ENCODE measurements around the gene CBFA2T2.
"Not testable (repeated sequence)": the region's sequence is repeated elsewhere in the genome, so short reads cannot be mapped to it uniquely, and the experiment has no call there.

CBFA2T2 gene

DNA sequence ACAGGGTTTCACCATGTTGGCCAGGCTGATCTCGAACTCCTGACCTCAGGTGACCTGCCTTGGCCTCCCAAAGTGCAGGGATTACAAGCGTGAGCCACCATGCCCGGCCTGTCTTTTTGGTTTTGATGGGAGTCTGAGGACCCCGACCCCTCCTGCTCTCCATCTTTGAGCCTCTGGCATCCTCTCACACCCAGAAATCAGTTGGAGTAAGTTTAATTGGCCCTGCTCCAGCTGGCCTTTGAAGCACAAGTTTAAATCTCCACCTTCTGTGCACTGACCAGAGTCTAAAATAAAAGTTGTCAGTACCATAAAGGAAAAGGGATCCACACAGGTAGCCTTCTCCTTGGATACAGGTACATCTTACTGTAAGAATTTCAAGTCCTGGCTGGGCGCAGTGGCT is 156.3 kb downstream of the CBFA2T2 start:
- H3K4me3 ChIP-seq (ENCODE audit: extremely low read depth, insufficient read depth, low read length, poor library complexity, severe bottlenecking) = no peak overlapping the region
- 88 to 100% methylated on average over 1 to 5 of the region's 5 CpGs for WGBS, 2 experiments (ENCODE audit: insufficient coverage in 2 of 2)
- H3K27ac ChIP-seq (ENCODE audit: low read depth, low read length, severe bottlenecking) = no peak overlapping the region
- no peaks in the 10 kb centered on the region for H3K9me3 ChIP-seq (ENCODE audit: control insufficient read depth, low read length)
- H3K36me3 ChIP-seq (ENCODE audit: control insufficient read depth, insufficient read depth, low read length) = peaks cover 29% of the 10 kb centered on the region
- no peaks in the 10 kb centered on the region for H3K4me1 ChIP-seq (ENCODE audit: control insufficient read depth, insufficient read depth, low read length, poor library complexity, severe bottlenecking)

DNA sequence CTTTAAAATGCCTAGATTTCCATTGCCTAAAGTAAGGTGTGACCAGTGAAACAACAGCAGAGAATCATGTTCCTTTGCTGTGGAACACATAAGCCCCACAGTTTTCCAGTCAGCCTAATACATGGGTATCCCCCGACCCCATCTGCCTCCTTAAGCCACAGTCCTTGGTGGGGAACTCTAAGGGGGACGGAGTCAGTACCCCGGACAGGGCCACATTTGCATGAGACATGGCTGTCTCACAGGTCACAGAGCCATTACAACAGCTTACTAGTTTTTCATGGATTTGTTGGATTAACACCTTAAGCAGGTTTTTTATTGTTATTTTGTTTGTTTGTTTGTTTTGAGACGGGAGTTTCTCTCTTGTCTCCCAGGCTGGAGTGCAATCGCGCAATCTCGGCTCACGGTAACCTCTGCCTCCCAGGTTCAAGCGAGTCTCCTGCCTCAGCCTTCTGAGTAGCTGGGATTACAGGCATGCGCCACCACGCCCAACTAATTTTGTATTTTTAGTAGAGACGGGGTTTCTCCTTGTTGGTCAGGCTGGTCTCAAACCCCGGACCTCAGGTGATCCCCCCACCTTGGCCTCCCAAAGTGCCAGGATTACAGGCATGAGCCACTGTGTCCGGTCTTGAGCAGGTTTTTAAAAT is 157.2 kb downstream of the CBFA2T2 start:
- H3K4me3 ChIP-seq (ENCODE audit: extremely low read depth, insufficient read depth, low read length, poor library complexity, severe bottlenecking); H3K9me3 ChIP-seq (ENCODE audit: control insufficient read depth, low read length); H3K4me1 ChIP-seq (ENCODE audit: control insufficient read depth, insufficient read depth, low read length, poor library complexity, severe bottlenecking); H3K27ac ChIP-seq (ENCODE audit: low read depth, low read length, severe bottlenecking): not testable (repeated sequence)
- WGBS, 2 experiments (ENCODE audit: insufficient coverage in 2 of 2) = 83 to 85% methylated on average over 9 to 14 of the region's 14 CpGs
- H3K36me3 ChIP-seq (ENCODE audit: control insufficient read depth, insufficient read depth, low read length) = peaks cover 24% of the 10 kb centered on the region

DNA sequence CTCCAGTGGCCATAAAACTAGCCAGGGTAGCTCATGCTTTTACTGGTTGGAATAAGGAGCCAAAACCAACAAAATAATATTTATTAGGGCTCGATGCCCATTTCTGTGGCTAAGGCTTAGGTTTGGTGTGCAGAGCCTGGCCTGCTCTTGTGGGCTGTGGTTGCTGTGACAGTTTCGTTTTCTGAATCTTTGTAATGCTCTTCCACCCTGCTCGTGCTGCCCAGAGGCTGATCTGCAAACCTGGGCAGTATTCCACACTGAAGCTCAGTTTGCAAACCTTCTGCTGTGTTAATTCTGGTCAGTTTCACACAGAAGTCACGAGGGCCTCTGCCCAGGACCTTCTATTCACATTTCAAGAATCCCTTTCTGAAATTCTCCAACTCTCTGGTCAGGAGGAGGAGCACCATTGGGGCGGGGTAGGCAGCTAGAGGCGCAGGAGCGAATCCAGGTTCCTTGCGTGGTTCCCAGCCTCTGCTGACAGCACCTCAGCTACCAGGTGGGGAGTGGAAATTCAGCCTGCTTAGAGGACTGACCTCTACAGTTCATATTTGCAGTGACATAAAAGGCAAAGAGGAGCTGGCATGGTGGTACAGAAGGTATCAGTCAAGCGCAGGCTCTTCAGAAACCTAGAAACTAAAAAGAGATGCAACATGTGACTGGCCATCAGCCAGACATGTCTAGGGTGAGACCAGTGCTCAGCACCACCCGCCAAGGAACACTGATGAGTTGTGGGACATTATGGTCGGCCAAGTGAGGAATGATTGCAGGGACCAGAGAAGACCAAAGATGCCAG is 157.9 kb downstream of the CBFA2T2 start:
- 96 to 97% methylated on average over 10 of the region's 11 CpGs for WGBS, 2 experiments (ENCODE audit: insufficient coverage in 2 of 2)
- H3K4me1 ChIP-seq (ENCODE audit: control insufficient read depth, insufficient read depth, low read length, poor library complexity, severe bottlenecking) = no peaks in the 10 kb centered on the region
- no peak overlapping the region for H3K4me3 ChIP-seq (ENCODE audit: extremely low read depth, insufficient read depth, low read length, poor library complexity, severe bottlenecking)
- H3K36me3 ChIP-seq (ENCODE audit: control insufficient read depth, insufficient read depth, low read length) = peaks cover 20% of the 10 kb centered on the region
- no peaks in the 10 kb centered on the region for H3K9me3 ChIP-seq (ENCODE audit: control insufficient read depth, low read length)
- no peak overlapping the region for H3K27ac ChIP-seq (ENCODE audit: low read depth, low read length, severe bottlenecking)

DNA sequence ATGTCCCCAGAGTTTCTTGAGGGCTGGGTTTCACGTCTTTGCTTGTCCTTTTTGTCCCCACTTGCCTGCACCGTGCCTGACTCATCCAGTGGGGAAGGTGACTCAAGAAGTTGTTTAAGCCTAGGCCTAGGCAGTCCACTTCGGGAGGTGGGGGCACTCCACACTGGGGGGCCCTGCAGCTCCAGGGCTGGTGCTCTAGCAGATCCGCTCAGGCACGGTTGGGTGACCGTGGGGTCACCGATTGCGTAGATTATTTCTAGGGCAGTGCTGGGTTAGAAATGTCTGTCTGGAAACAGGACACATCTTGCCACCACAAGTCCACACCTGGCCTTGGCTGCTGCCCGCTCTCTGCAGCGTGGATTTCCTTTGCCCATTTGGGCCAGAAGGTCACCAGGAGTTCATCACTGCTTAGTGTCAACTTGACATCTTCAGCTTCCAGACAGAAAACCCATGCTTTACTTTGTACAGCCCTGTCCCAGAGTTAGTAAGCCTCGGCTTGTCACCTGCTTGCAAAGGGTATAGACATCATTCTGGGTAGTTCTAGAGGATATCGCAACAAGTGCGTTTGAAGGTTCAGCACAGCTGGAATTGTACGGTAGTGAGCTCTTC is 158.6 kb downstream of the CBFA2T2 start:
- Histone ChIP-seq H3K9me3 (ENCODE audit: control insufficient read depth, low read length) (no peaks in the 10 kb centered on the region), H3K4me1 (ENCODE audit: control insufficient read depth, insufficient read depth, low read length, poor library complexity, severe bottlenecking) (no peaks in the 10 kb centered on the region), H3K27ac (ENCODE audit: low read depth, low read length, severe bottlenecking) (no peak overlapping the region), H3K4me3 (ENCODE audit: extremely low read depth, insufficient read depth, low read length, poor library complexity, severe bottlenecking) (no peak overlapping the region), H3K36me3 (ENCODE audit: control insufficient read depth, insufficient read depth, low read length) (peaks cover 20% of the 10 kb centered on the region)
- WGBS, 2 experiments (ENCODE audit: insufficient coverage in 2 of 2) = 97 to 99% methylated on average over 12 of the region's 14 CpGs

DNA sequence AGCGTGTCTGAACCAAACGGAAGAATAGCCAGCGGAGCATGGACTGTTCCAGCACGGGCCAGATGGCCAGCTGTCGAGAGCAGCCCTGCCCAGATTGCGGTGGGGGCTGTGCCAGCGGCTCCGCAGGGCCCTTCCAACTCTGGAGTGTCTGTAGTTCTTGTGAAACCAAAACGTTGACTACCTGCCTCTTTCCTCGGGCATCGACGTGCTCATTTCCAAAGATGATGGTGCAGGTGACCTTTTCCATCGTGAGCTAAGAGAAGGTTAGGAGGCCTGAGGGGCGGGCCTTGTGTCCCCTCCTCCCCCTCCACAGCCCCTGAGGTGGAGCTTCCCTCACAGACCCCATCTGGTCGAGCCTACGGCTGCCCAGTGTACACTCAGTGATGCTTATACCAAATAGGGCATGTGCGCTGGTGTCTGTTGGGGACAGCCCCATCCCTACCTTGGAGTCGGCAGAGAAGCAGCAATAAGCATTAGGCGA is 159.3 kb downstream of the CBFA2T2 start:
- Histone ChIP-seq H3K4me1 (ENCODE audit: control insufficient read depth, insufficient read depth, low read length, poor library complexity, severe bottlenecking) (no peaks in the 10 kb centered on the region), H3K9me3 (ENCODE audit: control insufficient read depth, low read length) (no peaks in the 10 kb centered on the region), H3K36me3 (ENCODE audit: control insufficient read depth, insufficient read depth, low read length) (peaks cover 15% of the 10 kb centered on the region), H3K27ac (ENCODE audit: low read depth, low read length, severe bottlenecking) (no peak overlapping the region), H3K4me3 (ENCODE audit: extremely low read depth, insufficient read depth, low read length, poor library complexity, severe bottlenecking) (no peak overlapping the region)
- WGBS, 2 experiments (ENCODE audit: insufficient coverage in 2 of 2) = 87 to 92% methylated on average over 17 to 19 of the region's 19 CpGs

DNA sequence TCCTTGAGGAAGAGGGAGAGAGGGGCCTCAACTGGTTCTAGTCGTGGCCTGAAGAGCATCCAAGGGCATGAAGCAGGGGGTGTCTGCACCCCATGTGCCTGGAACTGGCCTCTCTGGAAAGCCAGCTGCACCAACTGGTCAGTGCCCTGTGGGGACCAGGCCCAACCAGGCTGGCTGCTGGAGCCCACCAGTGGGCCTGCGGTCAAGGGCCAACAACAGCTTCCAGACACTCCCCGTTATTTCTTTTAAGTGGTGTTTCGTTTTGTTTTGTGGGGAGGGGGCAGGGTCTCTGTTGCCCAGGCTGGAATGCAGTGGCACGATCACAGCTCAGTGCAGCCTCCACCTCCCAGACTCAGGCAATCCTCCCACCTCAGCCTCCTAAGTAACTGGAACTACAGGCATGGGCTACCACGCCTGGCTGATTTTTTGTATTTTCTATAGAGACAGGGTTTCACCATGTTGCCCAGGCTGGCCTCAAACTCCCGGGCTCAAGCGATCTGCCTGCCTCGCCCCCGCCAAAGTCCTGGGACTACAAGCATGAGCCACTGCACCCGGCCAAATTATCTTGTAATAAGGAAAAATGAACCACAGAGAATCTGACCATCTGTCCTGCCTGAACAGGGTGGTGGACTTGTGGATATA is 160.3 kb downstream of the CBFA2T2 start:
- Histone ChIP-seq H3K4me3 (ENCODE audit: extremely low read depth, insufficient read depth, low read length, poor library complexity, severe bottlenecking) (no peak overlapping the region), H3K36me3 (ENCODE audit: control insufficient read depth, insufficient read depth, low read length) (peaks cover 7% of the 10 kb centered on the region), H3K9me3 (ENCODE audit: control insufficient read depth, low read length) (no peaks in the 10 kb centered on the region), H3K27ac (ENCODE audit: low read depth, low read length, severe bottlenecking) (no peak overlapping the region), H3K4me1 (ENCODE audit: control insufficient read depth, insufficient read depth, low read length, poor library complexity, severe bottlenecking) (no peaks in the 10 kb centered on the region)
- WGBS, 2 experiments (ENCODE audit: insufficient coverage in 2 of 2) = 92 to 94% methylated on average over 6 to 7 of the region's 11 CpGs

DNA sequence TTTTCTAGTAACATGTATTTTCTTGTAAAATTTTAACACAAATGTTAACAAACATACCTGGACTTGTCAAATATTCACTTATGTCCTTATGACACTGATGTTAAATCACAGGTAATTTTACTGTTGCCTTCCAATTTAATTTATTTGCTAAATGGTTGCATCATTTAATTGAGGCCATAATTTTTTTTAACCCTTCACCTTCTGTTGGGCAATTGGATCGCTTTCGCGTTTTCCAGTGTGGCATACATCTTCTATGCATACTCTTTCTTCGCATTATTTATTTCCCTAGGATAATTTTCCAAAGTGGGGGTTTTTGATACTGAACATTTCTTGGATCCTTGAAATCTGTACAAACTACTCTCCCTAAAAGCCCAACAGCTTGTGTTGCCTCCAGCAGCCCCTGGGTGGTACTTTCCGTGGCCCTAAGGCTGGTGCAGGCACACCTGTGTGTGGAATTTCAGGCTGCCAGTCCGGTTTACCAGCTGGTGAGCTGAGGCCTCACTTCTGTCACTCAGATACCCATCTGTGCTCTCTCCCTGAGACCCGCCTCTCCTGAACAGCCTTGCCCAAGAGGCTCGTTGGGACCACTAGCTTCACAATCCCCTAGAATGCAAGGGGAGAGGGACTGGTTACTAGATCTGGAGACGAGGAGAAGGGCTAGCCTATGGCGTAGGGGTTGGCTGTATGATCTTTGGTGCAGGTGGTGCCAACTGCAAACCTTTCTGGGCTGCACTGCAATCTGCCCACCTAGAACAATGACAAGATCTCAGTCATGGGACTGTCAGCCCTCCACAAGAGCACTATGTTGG is 161.1 kb downstream of the CBFA2T2 start:
- H3K4me1 ChIP-seq (ENCODE audit: control insufficient read depth, insufficient read depth, low read length, poor library complexity, severe bottlenecking) = no peaks in the 10 kb centered on the region
- peaks cover 3% of the 10 kb centered on the region for H3K36me3 ChIP-seq (ENCODE audit: control insufficient read depth, insufficient read depth, low read length)
- WGBS, 2 experiments (ENCODE audit: insufficient coverage in 2 of 2) = 82 to 97% methylated on average over 3 to 4 of the region's 10 CpGs
- H3K4me3 ChIP-seq (ENCODE audit: extremely low read depth, insufficient read depth, low read length, poor library complexity, severe bottlenecking) = no peak overlapping the region
- H3K9me3 ChIP-seq (ENCODE audit: control insufficient read depth, low read length) = no peaks in the 10 kb centered on the region
- H3K27ac ChIP-seq (ENCODE audit: low read depth, low read length, severe bottlenecking) = no peak overlapping the region

DNA sequence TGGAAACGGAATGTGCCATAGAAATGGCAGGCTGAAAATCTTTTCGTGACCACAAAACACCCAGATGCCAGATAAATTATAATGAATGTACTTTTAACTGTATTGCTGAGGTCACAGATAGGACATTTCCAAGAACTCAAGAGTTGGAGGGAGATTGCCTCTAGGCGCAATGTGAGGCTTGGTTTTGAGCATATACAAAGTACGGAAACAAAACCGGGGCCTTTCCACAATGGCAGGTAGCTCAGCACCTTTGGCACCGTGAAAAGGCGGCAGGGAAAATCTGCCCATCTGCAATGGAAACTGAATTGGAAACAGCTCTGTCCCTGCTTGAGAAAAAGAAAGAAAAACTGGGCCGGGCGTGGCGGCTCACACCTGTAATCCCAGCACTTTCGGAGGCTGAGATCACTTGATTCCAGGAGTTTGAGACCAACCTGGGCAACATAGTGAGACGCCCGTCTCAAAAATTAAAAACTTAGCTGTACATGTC is 161.7 kb downstream of the CBFA2T2 start:
- Histone ChIP-seq H3K9me3 (ENCODE audit: control insufficient read depth, low read length) (no peaks in the 10 kb centered on the region), H3K4me3 (ENCODE audit: extremely low read depth, insufficient read depth, low read length, poor library complexity, severe bottlenecking) (no peak overlapping the region), H3K4me1 (ENCODE audit: control insufficient read depth, insufficient read depth, low read length, poor library complexity, severe bottlenecking) (no peaks in the 10 kb centered on the region), H3K27ac (ENCODE audit: low read depth, low read length, severe bottlenecking) (no peak overlapping the region), H3K36me3 (ENCODE audit: control insufficient read depth, insufficient read depth, low read length) (no peaks in the 10 kb centered on the region)
- 94 to 97% methylated on average over 11 of the region's 13 CpGs for WGBS, 2 experiments (ENCODE audit: insufficient coverage in 2 of 2)

DNA sequence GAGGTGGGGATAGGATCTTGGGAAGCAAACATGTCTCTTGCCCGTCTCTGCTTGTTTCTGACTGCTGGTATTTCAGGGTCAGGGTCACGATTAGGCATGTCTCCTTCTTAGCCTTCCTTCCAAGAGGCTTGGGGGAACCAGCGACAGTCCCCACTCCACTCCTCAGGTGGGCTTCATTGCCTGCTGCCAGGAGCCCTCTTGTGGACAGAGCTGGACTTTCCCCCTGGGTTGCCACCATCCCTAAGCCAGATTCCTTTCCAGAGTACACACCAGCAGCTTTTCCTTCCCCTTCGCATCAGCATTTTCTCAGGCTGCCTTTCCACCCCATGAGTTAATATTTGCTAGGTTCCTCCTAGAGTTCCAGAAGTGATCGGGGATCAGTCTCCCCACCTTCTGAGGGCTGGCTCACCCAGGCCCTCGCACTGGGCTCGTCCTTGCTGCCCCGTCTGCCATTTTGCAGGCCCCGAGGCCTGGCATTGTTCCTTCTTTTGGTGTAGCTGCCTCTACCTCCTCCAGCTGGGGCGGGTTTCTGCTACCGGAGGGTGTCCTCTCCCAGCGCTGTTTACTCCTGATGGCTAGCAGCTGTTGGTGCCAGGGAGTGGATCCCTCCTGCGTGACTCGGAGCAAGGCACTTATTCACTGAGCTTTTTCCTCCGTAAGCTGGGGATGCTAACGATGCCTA is 163.5 kb downstream of the CBFA2T2 start:
- Histone ChIP-seq H3K4me3 (ENCODE audit: extremely low read depth, insufficient read depth, low read length, poor library complexity, severe bottlenecking) (no peak overlapping the region), H3K36me3 (ENCODE audit: control insufficient read depth, insufficient read depth, low read length) (peaks cover 12% of the 10 kb centered on the region), H3K27ac (ENCODE audit: low read depth, low read length, severe bottlenecking) (no peak overlapping the region), H3K4me1 (ENCODE audit: control insufficient read depth, insufficient read depth, low read length, poor library complexity, severe bottlenecking) (no peaks in the 10 kb centered on the region), H3K9me3 (ENCODE audit: control insufficient read depth, low read length) (no peaks in the 10 kb centered on the region)
- 62 to 73% methylated on average over 15 to 16 of the region's 16 CpGs for WGBS, 2 experiments (ENCODE audit: insufficient coverage in 2 of 2)
